ENCODE results near the gene C1R.

The C1R gene

GRCh38 chr12:7068240-7068993 lies 23.8 kb downstream of the C1R start:
- Histone ChIP-seq H3K4me2 (ENCODE audit: low read length) (no peak overlapping the region), H3K27me3 (ENCODE audit: control insufficient read depth, low read length) (peaks cover 46% of the 10 kb centered on the region), H3K4me3 (ENCODE audit: low read length) (no peak overlapping the region), H4K20me1 (ENCODE audit: control insufficient read depth, insufficient read depth, low read depth, low read length) (no peaks in the 10 kb centered on the region), H3K4me1 (ENCODE audit: control insufficient read depth, low read length) (no peaks in the 10 kb centered on the region), H3F3A (ENCODE audit: control insufficient read depth, insufficient read depth) (no peaks in the 10 kb centered on the region), H3K79me2 (ENCODE audit: control insufficient read depth, low read length) (no peaks in the 10 kb centered on the region), H3K27ac (ENCODE audit: low read depth, low read length) (no peak overlapping the region), H3K9me3 (ENCODE audit: control insufficient read depth, insufficient read depth, low read length) (no peaks in the 10 kb centered on the region), H3K9me2 (replicated peaks; ENCODE audit: control insufficient read depth, low read length) (no peaks in the 10 kb centered on the region), H3K36me3 (ENCODE audit: control insufficient read depth, low read length) (no peaks in the 10 kb centered on the region)
- TF ChIP-seq CTCF (IDR thresholded peaks at IDR 0.05; ENCODE audit: low read depth, low read length, poor library complexity, severe bottlenecking) (no peak), EZH2phosphoT487 (IDR thresholded peaks at IDR 0.05; ENCODE audit: borderline replicate concordance, low read length) (no peak)

- Histone ChIP-seq H3K79me2 (ENCODE audit: control insufficient read depth, low read length) (no peaks in the 10 kb centered on the region), H3K4me1 (ENCODE audit: control insufficient read depth, low read length) (no peaks in the 10 kb centered on the region), H3K36me3 (ENCODE audit: control insufficient read depth, low read length) (no peaks in the 10 kb centered on the region), H3K27me3 (ENCODE audit: control insufficient read depth, low read length) (peaks cover 46% of the 10 kb centered on the region), H3K4me3 (ENCODE audit: low read length) (no peak overlapping the region), H3K27ac (ENCODE audit: low read depth, low read length) (no peak overlapping the region), H4K20me1 (ENCODE audit: control insufficient read depth, insufficient read depth, low read depth, low read length) (no peaks in the 10 kb centered on the region), H3K9me2 (replicated peaks; ENCODE audit: control insufficient read depth, low read length) (no peaks in the 10 kb centered on the region), H3F3A (ENCODE audit: control insufficient read depth, insufficient read depth) (no peaks in the 10 kb centered on the region), H3K9me3 (ENCODE audit: control insufficient read depth, insufficient read depth, low read length) (no peaks in the 10 kb centered on the region), H3K4me2 (ENCODE audit: low read length) (no peak overlapping the region)
- TF ChIP-seq EZH2phosphoT487 (IDR thresholded peaks at IDR 0.05; ENCODE audit: borderline replicate concordance, low read length) (no peak), CTCF (IDR thresholded peaks at IDR 0.05; ENCODE audit: low read depth, low read length, poor library complexity, severe bottlenecking) (no peak)
Observed at GRCh38 chr12:7067096-7067495, 25.1 kb downstream of the C1R start.

- Histone ChIP-seq H3K9me2 (replicated peaks; ENCODE audit: control insufficient read depth, low read length) (no peaks in the 10 kb centered on the region), H4K20me1 (ENCODE audit: control insufficient read depth, insufficient read depth, low read depth, low read length) (no peaks in the 10 kb centered on the region), H3F3A (ENCODE audit: control insufficient read depth, insufficient read depth) (no peaks in the 10 kb centered on the region), H3K27ac (ENCODE audit: low read depth, low read length) (no peak overlapping the region), H3K4me1 (ENCODE audit: control insufficient read depth, low read length) (no peaks in the 10 kb centered on the region), H3K27me3 (ENCODE audit: control insufficient read depth, low read length) (peaks cover 44% of the 10 kb centered on the region), H3K9me3 (ENCODE audit: control insufficient read depth, insufficient read depth, low read length) (no peaks in the 10 kb centered on the region), H3K4me3 (ENCODE audit: low read length) (no peak overlapping the region), H3K79me2 (ENCODE audit: control insufficient read depth, low read length) (no peaks in the 10 kb centered on the region), H3K4me2 (ENCODE audit: low read length) (no peak overlapping the region), H3K36me3 (ENCODE audit: control insufficient read depth, low read length) (no peaks in the 10 kb centered on the region)
- TF ChIP-seq CTCF (IDR thresholded peaks at IDR 0.05; ENCODE audit: low read depth, low read length, poor library complexity, severe bottlenecking) = no peak
Observed at GRCh38 chr12:7066596-7066995, 25.6 kb downstream of the C1R start.

Data from DOHH2 (cell line).